GM21737 (cell line): Measurements from ENCODE around the gene TM9SF1.
"Not testable (repeated sequence)": the region's sequence is repeated elsewhere in the genome, so short reads cannot be mapped to it uniquely, and the experiment has no call there.

Experiments used
- ATAC-seq: cut with Tn5 transposase; IDR thresholded peaks from one replicate; pipeline ENCODE4 v1.9.1; 2021; ENCODE audit warnings: mild to moderate bottlenecking, moderate library complexity; ENCODE audit not compliant: unreplicated experiment

TM9SF1 gene

DNA sequence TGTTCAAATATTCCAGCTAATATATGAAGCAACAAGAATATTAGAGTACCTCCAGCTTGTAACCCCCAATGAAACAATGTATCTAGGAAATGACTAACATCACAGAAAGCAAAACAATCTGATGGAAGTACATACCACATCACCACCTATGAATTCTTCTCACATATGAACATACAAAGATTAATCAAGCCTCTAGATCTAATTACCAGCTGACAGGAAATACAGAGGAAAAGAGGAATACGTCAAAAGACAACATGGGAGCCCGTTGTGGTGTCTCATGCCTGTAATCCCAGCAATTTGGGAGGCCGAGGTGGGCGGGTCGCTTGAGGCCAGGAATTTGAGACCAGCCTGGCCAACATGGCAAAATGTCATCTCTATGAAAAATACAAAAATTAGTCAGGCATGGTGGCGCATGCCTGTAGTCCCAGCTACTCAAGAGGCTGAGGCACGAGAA, 29.4 kb upstream of the TM9SF1 start:
- no peak for ATAC-seq

DNA sequence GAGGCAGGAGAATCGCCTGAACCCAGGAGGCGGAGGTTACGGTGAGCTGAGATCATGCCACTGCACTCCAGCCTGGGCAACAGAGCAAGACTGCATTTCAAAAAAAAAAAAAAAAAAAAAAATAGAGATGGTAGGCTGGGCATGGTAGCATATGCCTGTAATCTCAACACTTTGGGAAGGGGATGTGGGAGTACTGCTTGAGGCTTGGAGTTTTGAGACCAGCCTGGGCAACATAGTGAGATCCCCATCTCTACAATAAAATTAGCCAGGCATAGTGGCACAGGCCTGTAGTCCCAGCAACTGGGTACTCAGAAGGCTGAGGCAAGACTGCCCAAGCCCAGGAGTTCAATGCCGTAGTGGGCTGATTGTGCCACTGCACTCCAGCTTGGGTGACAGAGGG, 27.7 kb upstream of the TM9SF1 start:
- ATAC-seq: not testable (repeated sequence)

DNA sequence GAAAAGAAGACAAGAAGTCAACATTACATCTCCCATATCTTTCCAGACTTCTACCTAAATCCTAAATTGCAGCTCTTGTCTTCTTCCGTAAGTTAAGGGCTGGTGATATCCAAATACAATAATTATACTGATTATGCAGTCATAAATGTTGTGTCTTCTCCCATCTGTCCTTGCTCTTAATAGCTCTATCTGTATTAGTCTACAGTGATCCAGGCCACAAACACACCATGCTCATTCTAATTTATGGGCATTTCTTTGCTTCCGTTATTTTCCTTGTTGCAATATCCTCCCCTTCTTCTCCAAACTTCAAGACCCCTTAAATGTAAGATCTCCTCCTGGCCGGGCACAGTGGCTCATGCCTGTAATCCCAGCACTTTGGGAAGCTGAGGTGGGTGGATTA, 24.3 kb upstream of the TM9SF1 start:
- no peak for ATAC-seq

DNA sequence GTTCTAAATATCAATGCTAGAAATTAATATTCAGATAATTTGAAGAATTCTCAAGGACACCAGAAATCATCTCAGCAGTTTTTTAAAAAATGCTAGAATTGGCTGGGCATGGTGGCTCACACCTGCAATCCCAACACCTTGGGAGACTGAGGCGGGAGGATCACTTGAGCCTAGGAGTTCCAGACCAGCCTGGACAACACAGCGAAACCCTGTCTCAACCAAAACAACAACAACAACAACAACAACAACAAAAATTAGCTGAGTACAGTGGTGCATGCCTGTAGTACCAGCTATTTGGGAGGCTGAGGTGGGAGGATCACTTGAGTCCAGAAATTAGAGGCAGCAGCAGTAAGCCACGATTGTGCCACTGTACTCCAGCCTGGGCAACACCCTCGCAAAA, 23.8 kb upstream of the TM9SF1 start:
- ATAC-seq: no peak

DNA sequence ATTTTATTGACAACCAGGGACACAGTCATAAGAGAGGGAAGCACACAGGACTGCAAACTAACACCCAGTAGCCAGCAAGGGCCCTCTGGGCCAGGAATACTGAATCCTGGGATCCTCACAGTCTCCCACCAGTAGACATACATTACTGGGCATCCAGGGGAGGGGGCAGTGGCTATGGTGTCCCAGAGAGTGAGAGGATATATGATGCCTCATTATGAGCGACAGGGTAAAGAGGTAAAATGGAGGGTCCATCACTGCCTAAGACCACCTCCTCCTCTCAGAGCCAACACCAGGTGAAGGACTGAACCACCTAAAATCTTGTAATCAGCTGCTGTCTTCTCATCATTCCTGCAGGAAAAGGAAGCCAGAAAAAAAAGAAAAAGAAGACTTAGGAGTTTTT, 21.6 kb upstream of the TM9SF1 start:
- ATAC-seq: not testable (repeated sequence)

DNA sequence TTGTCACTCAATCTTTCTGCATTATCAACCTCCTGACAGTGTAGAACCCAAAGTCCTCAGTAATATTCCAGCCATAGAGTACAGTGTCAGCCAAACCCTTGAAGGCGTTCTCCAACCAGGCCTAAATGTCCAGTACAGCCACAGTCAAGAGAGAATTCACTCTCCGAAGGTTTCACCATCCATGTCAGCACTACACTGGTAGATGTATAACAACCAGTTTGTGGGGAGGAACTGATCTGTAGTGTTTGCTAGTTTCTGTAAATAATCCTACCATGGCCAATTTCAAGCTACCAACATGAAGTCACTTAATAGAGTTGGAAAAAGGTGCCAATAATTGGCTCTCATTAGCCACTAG, 21.1 kb upstream of the TM9SF1 start:
- no peak for ATAC-seq

DNA sequence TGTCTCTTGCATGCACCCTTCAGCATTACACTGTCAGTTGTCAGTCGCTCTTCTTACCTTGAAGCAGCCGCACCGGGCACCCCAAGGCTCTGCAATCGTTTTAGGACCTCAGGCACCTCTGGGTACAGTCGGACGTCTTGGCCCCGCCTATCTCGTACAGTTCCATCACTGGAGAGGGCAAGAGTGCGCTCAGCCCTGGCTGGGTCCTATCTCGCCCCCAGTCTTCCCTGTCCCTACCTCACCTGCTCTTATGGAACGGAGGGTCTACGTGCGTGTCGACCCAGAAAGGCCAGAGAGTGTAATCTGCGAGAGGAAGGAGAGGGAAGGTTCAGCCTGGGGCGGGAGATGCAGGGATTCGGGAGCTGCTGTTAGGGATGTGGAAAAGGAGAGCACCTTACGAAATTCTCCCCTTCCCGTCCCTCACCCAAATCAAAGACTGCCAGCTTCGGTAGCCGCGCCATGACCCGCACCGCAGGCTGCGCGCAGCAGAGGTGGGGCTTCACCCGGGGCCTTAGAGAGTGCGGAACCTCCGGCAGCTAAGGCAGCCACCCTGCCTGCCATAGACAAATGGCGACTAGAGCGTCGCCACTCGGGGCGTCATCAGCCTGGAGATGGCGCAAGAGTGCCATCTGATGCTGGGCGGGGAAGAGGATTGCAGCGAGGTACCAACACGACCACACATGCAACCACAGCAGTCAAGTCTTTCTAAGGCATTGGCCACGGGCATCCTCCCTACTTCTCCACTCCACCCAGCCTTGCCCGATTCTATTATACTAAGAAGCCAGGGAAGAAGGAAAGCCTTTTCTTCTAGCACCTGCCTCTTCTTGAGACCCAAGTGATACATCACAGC, 20.5 kb upstream of the TM9SF1 start, which contains the start of gene MDP1:
Gene MDP1, minus strand, starts transcription at position 572 of the 850 bp plus-strand sequence. Its CDS starts 111 bp downstream, at position 461.
- peak; percentile 55 for ATAC-seq

DNA sequence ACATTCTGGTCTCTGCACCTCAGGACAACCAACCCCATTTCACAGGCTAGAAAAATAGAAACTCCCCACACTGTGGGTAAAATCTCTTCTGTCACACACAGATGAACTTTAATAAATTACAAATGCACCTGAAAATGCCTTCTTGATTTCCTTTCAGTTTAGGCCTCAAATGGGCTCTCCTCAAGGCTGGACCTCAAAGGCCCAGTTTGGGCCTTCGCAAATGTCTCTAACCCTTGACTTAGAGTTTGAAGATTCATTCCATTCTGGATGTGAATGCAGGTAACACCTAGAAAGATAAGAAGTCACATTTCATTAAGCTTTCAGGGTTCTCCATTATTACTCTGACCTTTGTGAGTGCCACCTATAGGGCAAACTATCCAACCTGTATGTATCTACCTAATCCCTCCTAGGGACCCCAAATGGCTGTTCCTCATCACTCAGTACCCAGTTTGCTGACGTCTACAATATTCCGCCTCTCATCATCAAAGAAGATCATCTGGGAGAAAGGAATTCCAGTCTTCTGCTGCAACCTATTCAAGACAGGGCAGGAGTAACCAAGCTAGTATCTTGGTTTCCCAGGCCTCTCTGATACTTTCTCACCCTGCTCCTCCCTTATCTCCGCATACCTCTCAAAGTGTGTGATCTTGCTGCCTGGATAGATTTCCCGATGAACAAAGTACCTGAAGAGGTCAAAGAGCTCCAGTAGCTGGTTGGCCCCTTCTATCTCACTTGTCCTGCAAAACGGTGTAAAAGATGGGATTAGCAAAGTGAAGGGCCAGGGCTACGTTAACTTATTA, 18.8 kb upstream of the TM9SF1 start:
- ATAC-seq: no peak

DNA sequence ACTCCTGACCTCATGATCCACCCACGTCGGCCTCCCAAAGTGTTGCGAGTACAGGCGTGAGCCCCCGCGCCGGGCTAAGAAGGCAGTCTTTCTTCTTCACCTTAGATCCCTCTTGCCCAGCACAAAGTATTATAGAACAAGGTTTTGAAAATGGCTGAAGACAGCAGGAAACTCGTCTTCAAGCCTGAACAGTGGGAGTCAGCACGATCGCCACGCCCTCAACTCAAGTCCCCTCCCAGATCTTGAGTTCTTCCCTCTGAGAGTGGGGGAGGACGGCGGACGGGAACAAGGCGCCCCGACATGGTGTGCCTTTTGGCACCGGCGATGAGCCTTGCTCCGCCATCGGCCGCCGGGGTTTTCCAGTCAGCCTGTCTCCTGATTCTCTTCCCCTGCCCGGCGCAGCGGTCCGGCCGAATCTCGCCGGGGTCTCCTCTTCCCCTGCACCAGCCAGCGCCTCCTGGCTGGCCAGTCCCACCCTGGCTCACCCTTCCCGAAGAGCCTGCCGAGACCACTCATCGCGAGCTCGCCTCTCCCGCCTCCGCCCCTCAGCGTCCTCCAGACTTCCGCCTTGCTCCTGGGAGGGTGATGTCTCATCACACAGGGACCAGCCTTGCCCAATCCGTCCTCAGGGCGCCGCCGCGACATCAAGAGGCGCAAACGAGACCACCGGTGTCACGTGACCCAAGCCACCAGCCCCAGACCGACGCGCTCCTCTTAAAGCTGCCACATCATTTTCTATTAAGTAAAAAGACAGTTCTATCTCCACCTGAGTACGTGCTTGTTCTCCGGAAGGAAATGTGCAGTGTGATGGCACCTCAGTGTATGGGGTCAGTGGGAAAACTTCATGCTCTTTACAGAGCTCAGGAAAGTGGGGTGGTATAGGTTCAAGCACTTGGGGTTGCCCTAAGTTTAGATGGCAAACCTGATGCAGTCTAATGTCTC, 18.0 kb upstream of the TM9SF1 start, which contains the start of gene CHMP4A:
Gene CHMP4A, minus strand, starts transcription at position 565 of the 942 bp plus-strand sequence. Its CDS starts 49 bp downstream, at position 516.
- ATAC-seq: peak; percentile 78

DNA sequence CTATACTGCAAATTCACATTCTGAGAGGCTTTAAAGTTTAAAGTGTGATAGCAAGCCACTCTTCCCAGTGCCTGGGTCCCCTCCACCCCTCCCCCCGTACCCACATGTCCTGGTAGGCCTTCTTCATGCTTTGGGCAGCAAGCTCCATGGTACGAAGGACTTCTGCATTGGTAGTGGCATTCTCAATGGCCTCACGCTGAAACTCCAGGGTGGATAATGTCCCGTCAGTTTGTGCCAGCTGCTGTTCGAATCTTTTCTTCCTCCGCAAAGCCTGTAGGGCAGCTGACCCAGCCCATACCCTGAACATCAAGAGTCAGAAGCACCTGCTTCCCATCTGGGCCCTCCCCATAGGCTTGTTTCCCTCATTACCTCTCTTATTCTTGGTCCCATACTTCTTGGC, 16.1 kb upstream of the TM9SF1 start:
- ATAC-seq: no peak

DNA sequence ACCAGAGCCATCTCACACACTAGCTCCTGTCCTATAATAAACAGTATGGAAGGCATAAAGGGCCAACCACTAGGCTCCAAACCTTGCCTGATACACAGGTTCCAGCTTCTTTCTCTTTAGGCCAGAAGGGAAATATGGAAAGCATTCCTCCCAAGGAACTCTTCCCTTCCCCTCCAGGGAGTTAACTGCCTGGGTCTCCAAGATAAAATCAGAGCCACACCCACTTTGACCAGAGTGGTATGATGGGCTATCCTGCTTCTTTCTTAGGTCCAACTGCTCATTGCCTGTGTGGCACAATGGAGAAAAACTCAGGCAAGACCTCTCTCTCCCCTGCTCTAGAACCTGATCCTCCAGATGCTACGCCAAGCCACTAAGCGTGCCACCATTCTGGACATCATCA, 12.4 kb upstream of the TM9SF1 start:
- ATAC-seq: no peak

DNA sequence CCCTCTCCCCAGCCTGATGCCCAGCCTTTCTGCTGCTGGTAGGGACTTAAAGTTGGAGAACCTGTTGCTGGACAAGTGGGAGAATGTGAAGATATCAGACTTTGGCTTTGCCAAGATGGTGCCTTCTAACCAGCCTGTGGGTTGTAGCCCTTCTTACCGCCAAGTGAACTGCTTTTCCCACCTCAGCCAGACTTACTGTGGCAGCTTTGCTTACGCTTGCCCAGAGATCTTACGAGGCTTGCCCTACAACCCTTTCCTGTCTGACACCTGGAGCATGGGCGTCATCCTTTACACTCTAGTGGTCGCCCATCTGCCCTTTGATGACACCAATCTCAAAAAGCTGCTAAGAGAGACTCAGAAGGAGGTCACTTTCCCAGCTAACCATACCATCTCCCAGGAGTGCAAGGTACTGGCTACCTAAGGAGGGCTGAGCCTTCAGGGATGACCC, 11.9 kb upstream of the TM9SF1 start:
- no peak for ATAC-seq

DNA sequence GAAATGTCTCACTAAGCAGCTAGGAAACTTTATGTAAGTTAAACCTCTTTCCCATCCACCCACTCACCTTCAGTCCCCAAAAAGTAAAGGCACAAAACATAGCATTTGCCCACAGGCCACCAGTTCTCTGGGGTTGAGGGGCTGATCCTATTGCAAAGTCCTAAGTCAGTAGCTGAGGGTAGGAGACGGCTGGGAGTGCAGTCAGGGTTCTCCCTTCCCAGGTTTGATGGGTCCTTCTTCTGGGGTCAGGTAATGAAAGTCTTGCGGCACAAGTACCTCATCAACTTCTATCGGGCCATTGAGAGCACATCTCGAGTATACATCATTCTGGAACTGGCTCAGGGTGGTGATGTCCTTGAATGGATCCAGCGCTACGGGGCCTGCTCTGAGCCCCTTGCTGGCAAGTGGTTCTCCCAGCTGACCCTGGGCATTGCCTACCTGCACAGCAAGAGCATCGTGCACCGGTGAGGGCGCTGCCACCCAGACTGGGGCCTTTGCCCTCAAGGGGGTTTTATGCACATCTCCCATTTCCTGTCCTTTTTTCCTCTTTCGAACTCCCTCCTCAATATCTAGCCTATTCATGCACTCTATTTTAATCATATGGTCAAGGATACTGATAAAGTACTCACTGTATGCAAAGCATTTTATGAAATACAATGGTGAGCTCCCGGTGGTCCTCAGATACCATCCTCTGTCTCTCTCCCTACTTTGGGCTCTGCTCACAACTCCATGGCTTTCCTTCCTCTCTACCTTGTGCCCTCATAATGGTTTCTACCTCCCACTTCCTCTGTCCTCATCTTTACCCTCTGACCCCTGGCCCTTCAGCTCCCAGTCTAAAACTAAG, 11.2 kb upstream of the TM9SF1 start:
- ATAC-seq: no peak

DNA sequence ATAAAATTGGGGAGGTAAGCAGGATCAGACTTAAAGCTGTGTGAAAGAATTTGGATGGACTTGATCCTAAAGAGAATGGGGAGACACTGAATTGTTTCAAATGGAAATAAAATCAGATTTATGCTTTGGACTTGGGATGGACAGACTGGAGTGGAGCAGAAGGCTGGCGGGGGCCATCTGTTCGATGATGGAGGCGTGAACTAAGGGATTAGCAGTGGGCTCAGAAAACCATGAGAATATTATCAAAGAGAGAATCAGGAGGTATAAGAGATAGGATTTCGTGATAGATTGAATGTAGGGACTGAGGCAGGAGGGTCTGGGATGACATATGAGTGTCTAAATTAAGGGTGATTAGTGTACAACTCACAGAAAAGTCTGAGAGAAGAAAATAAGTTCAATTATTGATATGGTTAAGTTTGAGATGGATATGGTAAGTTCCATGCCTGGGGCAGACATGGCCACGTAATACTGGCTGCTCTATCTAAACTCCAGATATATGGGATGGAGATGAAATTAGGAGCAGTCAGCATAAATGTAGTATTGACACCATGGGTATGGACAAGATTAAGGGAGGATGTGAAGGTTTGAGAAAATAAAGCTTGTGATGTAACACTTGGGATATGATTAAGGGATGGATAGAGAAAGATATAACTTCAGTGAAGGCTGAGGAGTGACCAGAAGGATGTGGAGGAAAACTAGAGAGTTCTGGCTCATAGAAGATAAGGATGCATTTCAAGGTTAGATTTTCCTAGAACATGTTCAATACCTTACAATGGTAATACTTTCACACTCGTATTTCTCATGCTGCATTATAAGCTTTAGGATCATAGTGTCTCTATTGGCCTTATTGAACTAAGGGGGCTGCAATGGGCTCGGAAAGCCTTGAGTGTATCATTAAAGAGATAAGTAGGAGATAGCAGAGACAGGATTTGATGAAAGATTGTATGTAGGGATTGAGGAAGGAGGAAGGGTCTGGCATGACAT, 9.2 kb upstream of the TM9SF1 start:
- ATAC-seq: no peak

DNA sequence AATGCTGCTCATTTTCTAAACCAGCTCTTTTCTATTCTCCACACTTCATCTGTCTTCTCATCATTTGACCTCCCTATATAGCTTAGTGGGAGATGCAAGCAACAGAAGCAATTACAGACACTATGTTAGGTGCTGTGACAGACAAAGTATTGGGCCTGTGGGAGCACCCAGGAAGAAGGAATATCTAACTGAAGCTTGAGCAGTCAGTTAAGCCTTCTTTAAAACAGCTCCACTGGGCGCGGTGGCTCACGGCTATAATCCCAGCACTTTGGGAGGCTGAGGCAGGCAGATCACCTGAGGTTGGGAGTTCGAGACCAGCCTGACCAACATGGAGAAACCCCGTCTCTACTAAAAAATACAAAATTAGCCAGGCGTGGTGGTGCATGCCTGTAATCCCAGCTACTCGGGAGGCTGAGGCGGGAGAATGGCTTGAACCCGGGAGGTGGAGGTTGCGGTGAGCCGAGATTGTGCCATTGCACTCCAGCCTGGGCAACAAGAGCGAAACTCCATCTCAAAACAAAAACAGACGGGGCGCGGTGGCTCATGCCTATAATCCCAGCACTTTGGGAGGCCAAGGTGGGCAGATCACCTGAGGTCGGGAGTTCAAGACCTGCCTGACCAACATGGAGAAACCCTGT, 8.1 kb upstream of the TM9SF1 start:
- not testable (repeated sequence) for ATAC-seq

DNA sequence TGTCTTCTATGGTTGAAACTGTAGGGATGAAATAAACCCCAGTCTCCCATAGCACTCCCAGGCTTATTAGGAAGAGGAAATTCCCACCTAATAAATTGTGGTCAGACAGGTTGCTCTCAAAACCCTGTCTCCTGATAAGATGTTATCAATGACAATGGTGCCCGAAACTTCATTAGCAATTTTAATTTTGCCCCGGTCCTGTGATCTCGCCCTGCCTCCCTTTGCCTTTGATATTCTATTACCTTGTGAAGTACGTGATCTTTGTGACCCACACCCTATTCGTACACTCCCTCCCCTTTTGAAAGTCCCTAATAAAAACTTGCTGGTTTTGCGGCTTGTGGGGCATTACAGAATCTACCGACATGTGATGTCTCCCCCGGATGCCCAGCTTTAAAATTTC, 7.3 kb upstream of the TM9SF1 start:
- ATAC-seq: not testable (repeated sequence)

DNA sequence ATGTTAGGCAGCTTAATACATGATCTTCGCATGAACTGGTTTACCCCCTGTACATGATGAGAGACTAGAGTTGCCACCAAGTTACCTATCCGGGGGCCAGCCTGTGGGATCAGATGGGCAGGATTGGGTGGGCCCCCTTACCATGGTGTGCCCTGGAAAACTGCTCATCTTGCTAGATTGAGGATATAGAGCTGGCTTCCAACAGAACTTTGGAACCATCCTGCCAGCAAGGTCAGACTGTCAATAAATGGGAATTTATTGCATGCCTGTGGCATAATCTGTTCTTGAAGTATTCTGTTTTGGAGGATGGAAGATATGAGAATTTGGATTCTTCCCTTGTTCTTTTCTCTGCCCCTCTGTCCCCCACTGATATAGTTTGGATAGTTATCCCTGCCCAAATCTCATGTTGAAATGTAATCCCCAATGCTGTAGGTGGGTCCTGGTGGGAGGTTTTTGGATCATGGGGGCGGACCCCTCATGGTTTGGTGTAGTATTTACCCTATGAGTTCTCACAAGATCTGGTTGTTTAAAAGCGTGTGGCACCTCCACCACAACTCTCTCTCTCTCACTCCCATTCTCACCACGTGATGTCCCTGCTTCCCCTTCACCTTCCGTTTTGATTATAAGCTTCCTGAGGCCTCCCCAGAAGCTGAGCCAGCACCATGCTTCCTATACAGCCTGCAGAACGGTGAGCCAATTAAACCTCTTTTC, 3.7 kb upstream of the TM9SF1 start:
- ATAC-seq: no peak
